Measurements from ENCODE around the gene RNF217.

DNA sequence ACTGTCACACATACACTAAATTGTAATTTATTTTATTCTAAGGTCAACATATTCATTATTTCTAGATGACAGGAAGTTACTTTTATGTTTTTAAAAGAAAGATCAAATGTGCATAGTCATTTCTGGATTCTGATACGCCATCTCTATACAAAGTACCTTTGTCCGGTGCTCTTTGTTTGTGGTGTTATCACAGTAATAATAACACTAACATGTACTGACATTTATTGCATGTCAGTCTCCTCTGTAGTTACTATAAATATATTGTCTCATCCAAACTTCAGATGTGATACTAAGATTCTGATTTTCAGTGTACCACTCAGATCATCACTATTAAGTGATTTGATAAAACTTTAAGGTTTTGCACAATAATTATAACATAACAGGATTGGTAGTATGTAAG lies 101.1 kb downstream of the RNF217 start:
- TF ChIP-seq, protein P1, sequence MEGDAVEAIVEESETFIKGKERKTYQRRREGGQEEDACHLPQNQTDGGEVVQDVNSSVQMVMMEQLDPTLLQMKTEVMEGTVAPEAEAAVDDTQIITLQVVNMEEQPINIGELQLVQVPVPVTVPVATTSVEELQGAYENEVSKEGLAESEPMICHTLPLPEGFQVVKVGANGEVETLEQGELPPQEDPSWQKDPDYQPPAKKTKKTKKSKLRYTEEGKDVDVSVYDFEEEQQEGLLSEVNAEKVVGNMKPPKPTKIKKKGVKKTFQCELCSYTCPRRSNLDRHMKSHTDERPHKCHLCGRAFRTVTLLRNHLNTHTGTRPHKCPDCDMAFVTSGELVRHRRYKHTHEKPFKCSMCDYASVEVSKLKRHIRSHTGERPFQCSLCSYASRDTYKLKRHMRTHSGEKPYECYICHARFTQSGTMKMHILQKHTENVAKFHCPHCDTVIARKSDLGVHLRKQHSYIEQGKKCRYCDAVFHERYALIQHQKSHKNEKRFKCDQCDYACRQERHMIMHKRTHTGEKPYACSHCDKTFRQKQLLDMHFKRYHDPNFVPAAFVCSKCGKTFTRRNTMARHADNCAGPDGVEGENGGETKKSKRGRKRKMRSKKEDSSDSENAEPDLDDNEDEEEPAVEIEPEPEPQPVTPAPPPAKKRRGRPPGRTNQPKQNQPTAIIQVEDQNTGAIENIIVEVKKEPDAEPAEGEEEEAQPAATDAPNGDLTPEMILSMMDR (conservative IDR thresholded peaks at IDR 0.05 in 1 of 2, IDR thresholded peaks at IDR 0.05 in 1 of 2; ENCODE audit: extremely low read depth in 1 of 2, insufficient read depth in 1 of 2, low read depth in 1 of 2, low read length in 2 of 2), result no peak
- no peak for TF ChIP-seq EZH2 (IDR thresholded peaks at IDR 0.05; ENCODE audit: borderline replicate concordance, low read length)
